SK-N-SH (cell line): ENCODE data around the gene ARV1. TPM values are rescaled to one million over a fixed set of nuclear protein-coding genes. Genes with fewer than 3 reads are reported as not detected.

Source experiments
- CTCF ChIA-PET: fragments of 300-600, 350-600 bp; formaldehyde crosslinking; extraction: SDS; loops from one replicate; lab custom pipeline; 2021; lab: Yijun Ruan, JAX
- POLR2A ChIA-PET: fragments of 350-600 bp; sonication (Branson Sonifier 250); formaldehyde crosslinking; extraction: SDS; loops from one replicate; lab custom pipeline; 2020; ENCODE audit warnings: antibody characterized with exemption, inconsistent platforms; lab: Yijun Ruan, JAX
- DNase-seq: peaks from one replicate; pipeline ENCODE4 v3.0.0; 2012
- H2AFZ ChIP-seq: fragments of 200-600 bp; sonication (generic); 2 replicates; pipeline ENCODE4 v1.8.1; 2016; ENCODE audit warnings: antibody characterized with exemption, mild to moderate bottlenecking, low read depth
- H3F3A ChIP-seq: fragments of 200-600 bp; sonication (generic); replicated peaks from 2 replicates; pipeline ENCODE3; 2016; ENCODE audit warnings: antibody characterized with exemption, mild to moderate bottlenecking; ENCODE audit not compliant: insufficient read depth
- H3K27ac ChIP-seq, 2 experiments: fragments of 200-500 bp in 1 of 2; fragments of 200-600 bp in 1 of 2; sonication (Bioruptor generic) in 1 of 2; sonication (generic), shearing (Covaris generic) in 1 of 2; 2 replicates each; pipeline versions ENCODE4 v1.5.1 to v1.6.1; 2014 to 2016; ENCODE audit warnings: low read depth in 2 of 2, inconsistent platforms in 1 of 2, low read length in 1 of 2, mild to moderate bottlenecking in 1 of 2, mixed read lengths in 1 of 2
- H3K27me3 ChIP-seq: fragments of 200-600 bp; sonication (generic), shearing (Covaris generic); 2 replicates; pipeline ENCODE4 v1.6.1; 2016; ENCODE audit warnings: mixed run types; ENCODE audit not compliant: insufficient read depth
- H3K36me3 ChIP-seq, 2 experiments: fragments of 200-500 bp in 1 of 2; fragments of 200-600 bp in 1 of 2; sonication (Bioruptor generic) in 1 of 2; sonication (generic) in 1 of 2; replicated peaks in 1 of 2; 2 replicates each; pipeline versions ENCODE3 to v1.5.1; 2014 to 2016; ENCODE audit warnings: low read length in 1 of 2, mild to moderate bottlenecking in 1 of 2; ENCODE audit not compliant: insufficient read depth in 2 of 2, control insufficient read depth in 1 of 2
- H3K4me1 ChIP-seq, 2 experiments: fragments of 200-500 bp in 1 of 2; fragments of 200-600 bp in 1 of 2; sonication (Bioruptor generic) in 1 of 2; sonication (generic), shearing (Covaris generic) in 1 of 2; 2 replicates each; pipeline versions ENCODE4 v1.5.1 to v1.6.1; 2014 to 2016; ENCODE audit warnings: low read depth in 1 of 2, low read length in 1 of 2, mixed run types in 1 of 2; ENCODE audit not compliant: insufficient read depth in 2 of 2, control insufficient read depth in 1 of 2
- H3K4me2 ChIP-seq: fragments of 200-600 bp; sonication (generic), shearing (Covaris generic); 2 replicates; pipeline ENCODE4 v1.6.1; 2017; ENCODE audit warnings: mixed run types
- H3K4me3 ChIP-seq, 2 experiments: fragments of 200-500 bp in 1 of 2; fragments of 200-600 bp in 1 of 2; sonication (Bioruptor generic) in 1 of 2; sonication (generic), shearing (Covaris generic) in 1 of 2; 2 replicates each; pipeline versions ENCODE4 v1.5.1 to v1.8.1; 2014 to 2016; ENCODE audit warnings: low read depth in 2 of 2, inconsistent platforms in 1 of 2, low read length in 1 of 2, mild to moderate bottlenecking in 1 of 2, mixed read lengths in 1 of 2, moderate library complexity in 1 of 2
- H3K79me2 ChIP-seq: fragments of 200-600 bp; sonication (generic); 2 replicates; pipeline ENCODE4 v1.8.1; 2017; ENCODE audit warnings: mild to moderate bottlenecking; ENCODE audit not compliant: insufficient read depth
- H3K9ac ChIP-seq: fragments of 200-600 bp; sonication (generic); 2 replicates; pipeline ENCODE4 v1.6.1; 2017; ENCODE audit warnings: mixed run types
- H3K9me2 ChIP-seq: fragments of 200-600 bp; sonication (generic); 2 replicates; pipeline ENCODE4 v1.6.1; 2017; ENCODE audit warnings: mixed run types
- H3K9me3 ChIP-seq: fragments of 200-600 bp; sonication (generic); 2 replicates; pipeline ENCODE4 v1.6.1; 2017; ENCODE audit warnings: mixed run types, mild to moderate bottlenecking, moderate library complexity
- H4K20me1 ChIP-seq: fragments of 200-600 bp; sonication (generic); 2 replicates; pipeline ENCODE4 v1.6.1; 2017; ENCODE audit warnings: mild to moderate bottlenecking, mixed run types; ENCODE audit not compliant: insufficient read depth
- CTCF ChIP-seq: fragments of 200-600 bp; sonication (generic); IDR thresholded peaks from 2 replicates; pipeline ENCODE4 v1.6.1; 2017; ENCODE audit warnings: antibody characterized with exemption, mild to moderate bottlenecking, moderate library complexity
- EZH2phosphoT487 ChIP-seq: fragments of 200-600 bp; sonication (generic); IDR thresholded peaks from 2 replicates; pipeline ENCODE4 v1.6.1; 2017; ENCODE audit warnings: low read depth, mixed run types, mild to moderate bottlenecking, antibody characterized with exemption, moderate library complexity, borderline replicate concordance
- FOXM1 ChIP-seq: IDR thresholded peaks from 2 replicates; pipeline ENCODE4 v1.4.0; 2012; ENCODE audit warnings: low read depth, mild to moderate bottlenecking
- GABPA ChIP-seq: IDR thresholded peaks from 2 replicates; pipeline ENCODE4 v1.4.0; 2012; ENCODE audit warnings: low read depth, mild to moderate bottlenecking
- MXI1 ChIP-seq: IDR thresholded peaks from 2 replicates; pipeline ENCODE4 v1.6.1; 2012; ENCODE audit warnings: mild to moderate bottlenecking, low read depth, low read length, improper control_type of control experiment
- NFIC ChIP-seq: IDR thresholded peaks from 2 replicates; pipeline ENCODE4 v1.4.0; 2012; ENCODE audit warnings: borderline replicate concordance
- NRF1 ChIP-seq: IDR thresholded peaks from 2 replicates; pipeline ENCODE4 v1.6.1; 2012; ENCODE audit warnings: low read depth, mild to moderate bottlenecking, low read length
- POLR2AphosphoS5 ChIP-seq: IDR thresholded peaks from 2 replicates; pipeline ENCODE4 v1.6.1; 2012; ENCODE audit warnings: low read depth, low read length
- RAD21 ChIP-seq: IDR thresholded peaks from 2 replicates; pipeline ENCODE4 v1.6.1; 2012; ENCODE audit warnings: mild to moderate bottlenecking, low read length
- SIN3A ChIP-seq: IDR thresholded peaks from 2 replicates; pipeline ENCODE4 v1.6.1; 2012; ENCODE audit warnings: low read depth, mild to moderate bottlenecking, low read length, moderate library complexity, borderline replicate concordance
- USF1 ChIP-seq: IDR thresholded peaks from 2 replicates; pipeline ENCODE4 v1.4.0; 2012; ENCODE audit warnings: low read depth, borderline replicate concordance
- YY1 ChIP-seq: IDR thresholded peaks from 2 replicates; pipeline ENCODE4 v1.4.0; 2012; ENCODE audit warnings: low read depth, mild to moderate bottlenecking
- WGBS: methylation state at CpG from one replicate; pipeline ENCODE4 v1.1.6; 2017; ENCODE audit warnings: low lambda C conversion rate; 5-methylcytosine and 5-hydroxymethylcytosine counted together
- polyA plus RNA-seq, 3 experiments: library from polyadenylated mRNA; depleted of rRNA; stranded (reverse); fragments of >200 nt; gene quantifications; 2 replicates each; pipeline ENCODE4 v1.2.3, GENCODE V29; 2012
- TF ChIP-seq, protein P1 (sequence below): fragments of 150-350 bp; IDR thresholded peaks from 2 replicates; pipeline ENCODE4 v1.6.1; 2017; ENCODE audit warnings: antibody characterized with exemption, low read length, low read depth, borderline replicate concordance
- TF ChIP-seq, protein P2 (sequence below): fragments of 150-350 bp; IDR thresholded peaks from 2 replicates; pipeline ENCODE4 v1.6.1; 2016; ENCODE audit warnings: mild to moderate bottlenecking, low read depth, low read length
- TF ChIP-seq, protein P3 (sequence below): IDR thresholded peaks from 2 replicates; pipeline ENCODE4; 2012

The ARV1 gene
- polyA plus RNA-seq, 1 of the 3 experiments (the other 2 are of a cell fraction): 26.7 TPM

GRCh38 chr1:230958370-230958769 lies 20.5 kb upstream of the ARV1 start:
- ChIA-PET CTCF (interaction anchor here (2.0 kb wide), 1 partner anchor 21 kb away, joined by 4 read pairs; the partner anchor contains the start of genes ARV1 and TTC13), POLR2A (no interaction called here)
- Histone ChIP-seq H2AFZ (no peak overlapping the region), H3K27me3 (no peaks in the 10 kb centered on the region), H3F3A (no peaks in the 10 kb centered on the region), H3K9ac (no peak overlapping the region), H3K9me2 (no peaks in the 10 kb centered on the region), H3K4me1 (no peaks in the 10 kb centered on the region), H4K20me1 (no peaks in the 10 kb centered on the region), H3K27ac (no peak overlapping the region), H3K79me2 (no peaks in the 10 kb centered on the region), H3K4me2 (no peak overlapping the region), H3K4me3 (no peak overlapping the region), H3K9me3 (no peaks in the 10 kb centered on the region), H3K36me3 (peaks cover 0 to 20% of the 10 kb centered on the region in 2 experiments)
- TF ChIP-seq SIN3A: no peak
- TF ChIP-seq MXI1: no peak
- TF ChIP-seq GABPA: no peak
- no peak for TF ChIP-seq RAD21
- TF ChIP-seq, protein P1, sequence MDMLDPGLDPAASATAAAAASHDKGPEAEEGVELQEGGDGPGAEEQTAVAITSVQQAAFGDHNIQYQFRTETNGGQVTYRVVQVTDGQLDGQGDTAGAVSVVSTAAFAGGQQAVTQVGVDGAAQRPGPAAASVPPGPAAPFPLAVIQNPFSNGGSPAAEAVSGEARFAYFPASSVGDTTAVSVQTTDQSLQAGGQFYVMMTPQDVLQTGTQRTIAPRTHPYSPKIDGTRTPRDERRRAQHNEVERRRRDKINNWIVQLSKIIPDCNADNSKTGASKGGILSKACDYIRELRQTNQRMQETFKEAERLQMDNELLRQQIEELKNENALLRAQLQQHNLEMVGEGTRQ: no peak
- TF ChIP-seq CTCF: no peak
- no peak for TF ChIP-seq NFIC
- TF ChIP-seq NRF1: no peak
- no peak for TF ChIP-seq YY1
- no peak for TF ChIP-seq FOXM1
- no peak for TF ChIP-seq POLR2AphosphoS5
- TF ChIP-seq, protein P2, sequence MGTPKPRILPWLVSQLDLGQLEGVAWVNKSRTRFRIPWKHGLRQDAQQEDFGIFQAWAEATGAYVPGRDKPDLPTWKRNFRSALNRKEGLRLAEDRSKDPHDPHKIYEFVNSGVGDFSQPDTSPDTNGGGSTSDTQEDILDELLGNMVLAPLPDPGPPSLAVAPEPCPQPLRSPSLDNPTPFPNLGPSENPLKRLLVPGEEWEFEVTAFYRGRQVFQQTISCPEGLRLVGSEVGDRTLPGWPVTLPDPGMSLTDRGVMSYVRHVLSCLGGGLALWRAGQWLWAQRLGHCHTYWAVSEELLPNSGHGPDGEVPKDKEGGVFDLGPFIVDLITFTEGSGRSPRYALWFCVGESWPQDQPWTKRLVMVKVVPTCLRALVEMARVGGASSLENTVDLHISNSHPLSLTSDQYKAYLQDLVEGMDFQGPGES: no peak
- TF ChIP-seq, protein P3, sequence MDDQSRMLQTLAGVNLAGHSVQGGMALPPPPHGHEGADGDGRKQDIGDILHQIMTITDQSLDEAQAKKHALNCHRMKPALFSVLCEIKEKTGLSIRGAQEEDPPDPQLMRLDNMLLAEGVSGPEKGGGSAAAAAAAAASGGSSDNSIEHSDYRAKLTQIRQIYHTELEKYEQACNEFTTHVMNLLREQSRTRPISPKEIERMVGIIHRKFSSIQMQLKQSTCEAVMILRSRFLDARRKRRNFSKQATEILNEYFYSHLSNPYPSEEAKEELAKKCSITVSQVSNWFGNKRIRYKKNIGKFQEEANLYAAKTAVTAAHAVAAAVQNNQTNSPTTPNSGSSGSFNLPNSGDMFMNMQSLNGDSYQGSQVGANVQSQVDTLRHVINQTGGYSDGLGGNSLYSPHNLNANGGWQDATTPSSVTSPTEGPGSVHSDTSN: no peak
- no peak for TF ChIP-seq EZH2phosphoT487
- no peak for TF ChIP-seq USF1
- DNase-seq: no peak
- WGBS: 94% methylated on average over 4 of the region's 4 CpGs
